HG03175 (cell line): ENCODE results near the gene PAQR6.

Experiments used
- ATAC-seq: cut with Tn5 transposase; IDR thresholded peaks from one replicate; pipeline ENCODE4 v1.9.1; 2021; ENCODE audit warnings: mild to moderate bottlenecking, moderate library complexity; ENCODE audit not compliant: unreplicated experiment

PAQR6 gene, protein sequence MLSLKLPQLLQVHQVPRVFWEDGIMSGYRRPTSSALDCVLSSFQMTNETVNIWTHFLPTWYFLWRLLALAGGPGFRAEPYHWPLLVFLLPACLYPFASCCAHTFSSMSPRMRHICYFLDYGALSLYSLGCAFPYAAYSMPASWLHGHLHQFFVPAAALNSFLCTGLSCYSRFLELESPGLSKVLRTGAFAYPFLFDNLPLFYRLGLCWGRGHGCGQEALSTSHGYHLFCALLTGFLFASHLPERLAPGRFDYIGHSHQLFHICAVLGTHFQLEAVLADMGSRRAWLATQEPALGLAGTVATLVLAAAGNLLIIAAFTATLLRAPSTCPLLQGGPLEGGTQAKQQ

DNA sequence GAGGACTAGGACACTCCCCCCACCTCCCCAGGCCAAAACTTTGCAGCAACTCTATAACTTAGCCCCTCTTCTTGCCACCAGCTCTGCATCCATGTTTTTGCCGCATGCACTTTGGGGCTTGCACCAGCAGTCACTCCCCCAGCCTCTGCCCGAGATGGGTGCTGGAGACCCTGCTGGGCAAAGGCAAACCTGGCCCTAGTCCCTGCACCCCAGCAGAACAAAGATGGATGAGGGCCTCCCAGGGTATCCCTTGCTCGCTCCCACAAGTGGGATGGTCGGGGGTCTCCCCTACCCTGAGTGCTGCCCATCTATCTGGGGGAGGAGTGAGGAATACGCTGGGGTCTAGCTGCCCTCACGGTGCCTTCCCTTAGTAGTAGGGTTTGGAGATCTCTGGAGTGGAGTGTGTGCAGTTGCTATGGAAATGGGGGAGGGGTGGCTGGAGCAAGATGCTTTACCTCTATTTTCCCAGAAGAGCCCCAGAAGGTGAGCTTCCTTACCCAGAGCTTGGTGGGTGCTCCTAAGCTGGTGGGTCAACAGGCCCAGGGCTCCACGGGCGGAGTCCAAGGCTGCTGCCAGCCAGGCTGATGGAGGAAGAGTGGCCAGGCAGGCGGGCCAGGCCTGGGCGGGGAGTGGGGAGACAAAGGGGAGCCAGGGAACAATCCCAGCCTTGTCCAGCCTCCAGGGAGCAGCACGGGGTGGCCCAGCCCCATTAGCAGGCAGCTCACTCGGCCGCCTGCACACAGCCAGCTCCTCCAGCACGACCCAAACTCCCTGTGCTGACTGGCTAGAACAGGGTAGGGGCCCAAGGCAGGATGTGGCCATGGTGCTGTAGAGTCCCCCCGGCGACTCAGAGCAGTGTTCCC, at the start of gene PAQR6:
Gene PAQR6, minus strand, starts transcription at position 597 of the 863 bp plus-strand sequence. CDS start 1,325 bp downstream, outside the sequence.
- no peak for ATAC-seq

DNA sequence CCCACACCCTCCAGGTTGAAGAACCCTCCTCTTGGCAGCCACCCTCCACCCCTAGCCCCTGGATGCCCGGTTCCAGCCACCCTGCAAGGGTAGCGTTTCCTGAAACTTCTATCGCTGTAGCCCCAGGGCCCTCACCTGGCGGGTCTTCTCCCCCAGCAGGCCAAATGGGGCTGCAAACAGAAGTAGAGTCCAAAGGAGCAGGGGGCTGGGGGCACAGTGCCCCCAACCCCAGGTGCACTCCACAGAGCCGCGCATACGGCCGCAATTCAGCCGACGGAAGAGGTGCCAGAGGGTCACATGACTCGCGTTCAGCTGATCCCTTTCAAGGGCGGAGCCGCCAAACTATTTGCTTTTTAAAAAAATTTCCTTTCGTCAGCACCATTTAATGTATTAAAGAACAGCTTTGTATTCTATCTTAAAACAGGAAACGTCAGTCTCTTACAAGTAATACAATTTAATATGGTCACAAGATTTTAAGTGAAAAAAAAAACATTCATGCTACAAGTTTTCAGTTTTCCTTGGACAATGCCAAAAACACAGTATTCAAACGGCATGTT, 47.6 kb upstream of the PAQR6 start, which contains the start of gene GLMP:
Gene GLMP, minus strand, starts transcription at position 289 of the 557 bp plus-strand sequence. Its CDS starts 34 bp downstream, at position 255.
- ATAC-seq, result no peak

DNA sequence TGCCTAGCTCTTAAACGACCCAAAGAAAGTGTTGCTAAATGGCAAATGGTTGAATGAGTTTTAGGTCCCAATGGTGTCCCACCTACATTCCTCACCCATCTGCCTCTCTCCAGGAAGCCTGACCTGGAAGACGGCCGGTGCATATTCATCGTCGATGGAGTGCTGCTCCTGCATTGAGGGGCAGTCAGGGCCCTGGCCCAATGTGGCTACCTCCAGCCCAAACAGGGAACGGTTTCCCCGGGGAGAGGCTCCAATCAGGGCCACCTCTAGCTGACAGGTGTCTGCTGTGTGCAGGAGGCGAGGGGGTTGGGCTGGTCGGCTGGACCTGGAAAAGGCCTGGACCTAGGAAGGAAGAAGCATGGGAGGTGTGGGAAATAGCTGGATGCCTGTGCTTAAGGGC, 46.0 kb upstream of the PAQR6 start:
- no peak for ATAC-seq

DNA sequence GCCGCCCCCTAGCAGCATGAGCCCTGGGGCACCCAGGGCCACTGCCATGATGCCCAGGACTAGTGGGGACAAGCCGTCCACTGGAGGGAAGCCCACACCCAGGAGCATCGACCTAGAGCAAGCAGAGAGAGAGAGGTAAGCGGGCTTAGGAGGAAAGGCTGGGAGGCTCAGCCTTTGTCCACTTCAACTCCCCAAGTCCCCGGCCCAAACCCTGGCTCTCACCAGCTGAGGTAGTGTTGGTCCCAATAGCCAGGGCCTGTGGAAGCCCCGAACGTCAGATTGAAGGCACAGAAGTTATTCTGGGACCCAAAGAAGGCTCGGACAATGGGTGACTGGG, 45.2 kb upstream of the PAQR6 start:
- ATAC-seq, result no peak

DNA sequence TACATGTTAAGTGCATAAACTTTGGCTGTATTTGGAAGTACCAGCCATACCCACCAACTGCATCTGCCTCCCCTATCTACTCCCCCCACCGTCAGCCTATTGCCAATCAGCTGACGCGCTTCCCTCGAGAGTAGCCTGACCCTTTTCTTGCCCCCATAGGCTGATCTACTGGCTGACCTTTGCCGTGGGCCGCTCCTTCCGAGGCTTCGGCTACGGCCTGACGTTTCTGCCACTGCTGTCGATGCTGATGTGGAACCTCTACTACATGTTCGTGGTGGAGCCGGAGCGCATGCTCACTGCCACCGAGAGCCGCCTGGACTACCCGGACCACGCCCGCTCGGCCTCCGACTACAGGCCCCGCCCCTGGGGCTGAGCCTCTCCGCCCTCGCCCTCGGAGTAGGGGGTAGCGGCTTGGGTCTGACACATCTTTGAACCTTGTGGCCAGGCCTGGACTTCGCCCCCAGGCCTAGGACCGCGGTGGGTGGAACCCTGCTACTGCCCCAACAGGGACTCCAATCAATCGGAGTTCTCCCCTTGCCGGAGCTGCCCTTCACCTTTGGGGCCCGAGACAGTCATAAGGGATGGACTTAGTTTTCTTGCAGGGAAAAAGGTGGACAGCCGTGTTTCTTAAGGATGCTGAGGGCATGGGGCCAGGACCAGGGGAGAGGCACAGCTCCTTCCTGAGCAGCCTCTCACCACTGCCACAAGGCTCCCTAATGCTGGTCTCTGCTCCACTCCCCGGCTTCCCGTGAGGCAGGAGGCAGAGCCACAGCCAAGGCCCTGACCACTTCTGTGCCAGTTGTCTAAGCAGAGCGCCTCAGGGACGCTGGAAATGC, 43.6 kb upstream of the PAQR6 start:
- peak; percentile 42 for ATAC-seq

DNA sequence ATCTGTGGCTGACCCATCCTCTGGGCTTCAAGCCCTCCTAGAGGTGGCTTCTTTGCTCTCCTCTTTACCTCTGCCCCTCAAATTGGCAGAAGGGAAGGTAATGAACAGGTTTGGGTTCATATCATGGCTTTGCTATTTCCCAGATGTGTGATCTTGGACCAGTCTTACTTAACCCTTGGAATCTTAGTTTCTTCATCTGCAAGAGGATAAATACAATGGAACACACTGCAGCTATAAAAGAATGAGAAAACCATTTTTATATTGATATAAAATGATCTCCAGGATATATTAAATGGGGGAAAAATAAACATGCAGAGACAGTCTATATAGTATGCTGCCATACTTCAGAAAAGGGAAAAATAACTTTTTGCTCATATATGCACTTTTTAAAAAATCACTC, 42.0 kb upstream of the PAQR6 start:
- ATAC-seq, result no peak

DNA sequence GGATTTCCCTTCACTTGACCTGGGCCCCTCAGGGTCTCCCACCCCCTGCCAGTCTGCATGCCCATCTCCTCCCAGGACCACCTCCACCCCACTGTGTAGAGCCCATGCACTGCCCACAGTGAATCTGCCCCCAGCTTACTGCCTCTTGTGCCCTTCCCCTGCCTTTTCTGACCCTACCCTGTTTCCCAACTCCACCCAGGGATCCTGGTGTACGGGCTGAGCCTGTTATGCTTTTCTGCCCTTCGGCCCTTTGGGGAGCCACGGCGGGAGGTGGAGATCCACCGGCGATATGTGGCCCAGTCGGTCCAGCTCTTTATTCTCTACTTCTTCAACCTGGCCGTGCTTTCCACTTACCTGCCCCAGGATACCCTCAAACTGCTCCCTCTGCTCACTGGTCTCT, 38.2 kb upstream of the PAQR6 start:
- no peak for ATAC-seq

DNA sequence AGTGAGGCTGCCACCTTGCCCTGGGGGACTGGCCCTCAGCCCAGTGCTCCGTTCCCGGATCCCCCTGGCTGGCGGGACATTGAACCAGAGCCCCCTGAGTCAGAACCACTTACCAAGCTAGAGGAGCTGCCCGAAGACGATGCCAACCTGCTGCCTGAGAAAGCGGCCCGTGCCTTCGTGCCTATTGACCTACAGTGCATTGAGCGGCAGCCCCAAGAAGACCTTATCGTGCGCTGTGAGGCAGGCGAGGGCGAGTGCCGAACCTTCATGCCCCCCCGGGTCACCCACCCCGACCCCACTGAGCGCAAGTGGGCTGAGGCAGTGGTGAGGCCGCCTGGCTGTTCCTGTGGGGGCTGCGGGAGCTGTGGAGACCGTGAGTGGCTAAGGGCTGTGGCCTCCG, 37.6 kb upstream of the PAQR6 start:
- no peak for ATAC-seq

DNA sequence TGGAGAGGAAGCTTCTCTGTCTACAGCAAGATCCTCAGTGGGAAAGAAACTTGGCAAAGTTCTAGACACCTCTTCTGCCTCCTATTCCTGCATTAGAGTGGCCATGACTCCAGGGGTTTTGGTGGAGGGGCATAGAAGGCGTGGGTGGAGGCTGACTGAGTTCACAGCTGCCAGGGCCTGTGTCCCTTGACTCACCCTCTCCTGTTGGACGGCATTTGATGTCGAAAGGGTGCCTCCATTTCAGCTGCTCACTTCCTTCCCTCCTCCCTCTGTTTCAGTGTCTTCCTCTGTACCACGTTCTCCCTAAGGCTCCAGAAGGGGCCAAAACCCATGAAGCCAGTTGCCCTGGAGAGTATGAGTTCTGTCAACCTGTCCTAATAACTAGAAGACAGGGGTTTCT, 36.9 kb upstream of the PAQR6 start:
- no peak for ATAC-seq

DNA sequence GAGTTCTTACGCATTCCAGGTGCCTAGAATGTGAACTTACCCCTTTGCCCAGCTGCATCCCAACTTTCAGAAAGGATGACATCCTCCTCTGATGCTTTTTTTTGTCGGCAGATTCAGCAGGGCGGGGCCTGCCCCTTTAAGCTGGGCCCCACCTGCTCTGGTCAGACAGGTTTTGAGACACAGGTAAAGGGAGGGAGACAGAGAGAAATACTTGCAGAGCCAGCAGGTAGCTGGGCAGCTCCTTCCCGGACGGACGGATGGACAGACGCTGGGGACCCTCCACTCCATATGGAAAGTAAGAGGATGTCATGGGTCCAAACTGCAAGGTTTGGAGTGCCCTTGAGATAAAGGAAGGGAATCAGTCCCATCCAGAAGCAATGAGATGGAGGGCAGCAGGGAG, 36.3 kb upstream of the PAQR6 start, which contains the start of gene TMEM79:
Gene TMEM79, plus strand, starts transcription at position 214 of the 400 bp plus-strand sequence. CDS start 902 bp downstream, outside the sequence.
- ATAC-seq, result no peak

DNA sequence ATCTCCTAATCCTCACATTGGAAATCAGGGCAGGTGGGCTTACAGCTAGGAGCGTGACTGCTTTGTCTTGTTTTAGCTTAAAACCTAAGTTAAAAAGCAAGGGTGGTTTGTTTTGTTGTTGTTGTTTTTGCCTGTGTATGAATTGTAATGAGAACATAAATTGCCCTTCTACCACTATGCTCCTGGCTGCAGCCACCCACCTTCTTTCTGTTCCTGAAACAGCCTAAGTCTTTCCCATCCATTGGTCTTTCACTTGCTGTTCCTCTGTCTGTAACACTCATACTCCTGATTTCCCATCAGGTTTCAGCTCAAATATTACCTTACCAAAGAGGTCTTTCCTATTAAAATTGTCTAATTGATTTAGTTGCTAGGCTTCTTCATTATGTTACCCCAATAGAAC, 35.7 kb upstream of the PAQR6 start:
- no peak for ATAC-seq

DNA sequence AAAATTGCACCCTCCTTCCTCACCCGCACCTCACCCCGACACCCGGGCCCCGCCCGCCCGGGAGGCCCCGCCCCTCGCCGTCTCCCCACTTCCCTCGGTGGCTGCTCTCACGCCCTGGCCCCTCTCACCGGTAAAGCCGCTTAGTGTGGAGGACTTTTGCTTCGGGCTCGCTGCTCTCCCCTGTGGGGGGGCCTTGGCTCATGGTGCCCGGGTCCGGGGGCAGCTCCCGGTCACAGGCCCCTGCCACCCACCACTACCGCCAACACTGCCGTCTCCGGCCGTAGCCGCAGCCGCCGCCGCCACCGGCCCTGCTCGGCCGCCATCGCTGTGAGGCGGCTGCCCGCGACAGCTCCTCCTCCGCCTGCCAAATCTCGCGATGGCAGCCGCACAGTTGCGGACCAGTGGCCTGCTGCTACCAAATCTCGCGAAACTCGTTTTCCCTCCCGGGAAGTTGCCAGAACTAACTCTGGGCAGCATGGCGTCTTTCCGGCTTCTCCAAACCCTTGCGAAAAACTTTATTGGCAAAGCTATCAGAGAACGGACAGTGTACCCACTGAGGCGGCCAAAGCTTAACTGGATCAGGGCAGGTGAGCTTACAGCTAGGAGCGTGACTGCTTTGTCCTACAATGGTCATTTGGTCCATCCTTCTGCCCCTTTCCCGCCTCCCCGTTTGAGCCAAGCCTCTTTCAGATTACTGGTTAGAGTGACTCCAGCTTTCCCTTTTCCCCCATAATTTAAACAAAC, 34.8 kb upstream of the PAQR6 start, which contains the start of gene SMG5:
Gene SMG5, minus strand, starts transcription at position 347 of the 744 bp plus-strand sequence. Its CDS starts 145 bp downstream, at position 202.
- peak; percentile 84 for ATAC-seq

DNA sequence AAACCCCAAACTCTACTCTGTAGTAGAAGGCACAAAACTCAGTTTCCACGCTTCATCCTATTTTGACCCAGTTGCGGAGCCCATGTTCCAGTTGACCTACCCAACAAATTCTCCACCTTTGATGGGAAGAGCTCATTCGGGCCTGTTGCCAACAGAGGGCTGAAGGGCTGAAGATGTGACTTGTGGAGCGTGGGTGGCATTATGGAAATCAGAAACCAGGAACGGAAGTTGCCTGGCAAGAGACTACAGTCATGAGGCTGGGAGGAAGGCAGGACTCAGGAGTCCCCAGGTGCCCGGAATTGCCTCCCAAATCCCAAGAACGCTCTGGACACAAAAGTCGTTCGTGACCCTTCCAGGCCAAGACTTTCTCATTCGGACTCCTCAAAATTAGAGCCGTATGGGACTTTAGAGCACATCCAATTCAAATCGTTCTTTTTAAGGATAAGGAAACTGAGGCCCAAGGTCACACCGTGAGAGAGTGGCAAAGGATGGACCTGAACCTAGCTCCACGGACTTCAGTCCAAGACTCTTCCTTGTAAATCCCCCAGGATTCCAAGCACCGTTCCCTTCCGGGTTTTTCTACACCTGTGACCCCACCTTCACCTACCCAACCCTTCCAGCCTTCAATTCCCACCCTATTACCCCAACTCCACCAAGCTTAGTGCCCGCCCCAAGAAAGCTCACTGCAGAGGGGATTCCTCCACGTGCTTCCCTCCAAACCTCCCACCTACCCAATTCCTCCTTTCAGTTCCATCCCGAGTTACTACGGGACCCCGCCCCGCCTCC, 34.0 kb upstream of the PAQR6 start:
- no peak for ATAC-seq

DNA sequence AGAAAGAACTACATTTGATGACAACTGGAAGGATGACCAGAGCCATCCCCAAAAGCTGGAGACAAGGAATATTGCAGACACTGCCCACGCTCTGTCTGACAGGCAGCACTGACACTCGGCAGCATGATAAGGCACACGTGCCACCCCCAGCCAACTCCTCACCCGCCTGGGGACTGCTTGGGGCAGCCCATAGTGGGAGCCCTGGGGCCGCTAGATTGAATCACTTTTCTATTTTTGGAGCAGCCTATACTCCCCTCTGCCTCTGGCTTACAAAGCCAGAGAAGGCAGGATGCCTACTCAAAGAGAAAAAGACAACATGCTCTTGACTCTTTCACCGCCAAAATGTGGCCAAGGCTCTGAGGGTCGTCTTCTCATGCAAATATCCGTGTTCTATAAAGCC, 33.4 kb upstream of the PAQR6 start:
- ATAC-seq, result peak; percentile 50

DNA sequence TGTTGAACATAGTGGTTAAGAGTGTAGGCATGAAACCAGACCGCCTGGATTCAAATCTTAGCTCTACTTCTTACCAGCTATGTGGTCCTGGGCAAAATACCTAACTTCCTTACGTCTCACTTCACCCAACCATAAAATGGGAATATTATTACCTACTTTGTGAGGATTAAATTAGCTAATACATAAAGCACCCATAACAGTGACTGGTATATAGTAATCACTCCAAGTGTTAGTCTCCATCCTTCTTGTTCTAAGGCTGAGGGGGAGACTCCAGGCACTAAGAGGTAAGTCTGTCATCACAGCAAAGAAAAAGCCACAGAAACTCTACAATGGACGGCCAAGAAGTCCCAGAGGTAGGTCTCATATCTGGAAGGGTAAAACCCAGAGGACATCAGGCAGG, 32.0 kb upstream of the PAQR6 start:
- ATAC-seq, result no peak

DNA sequence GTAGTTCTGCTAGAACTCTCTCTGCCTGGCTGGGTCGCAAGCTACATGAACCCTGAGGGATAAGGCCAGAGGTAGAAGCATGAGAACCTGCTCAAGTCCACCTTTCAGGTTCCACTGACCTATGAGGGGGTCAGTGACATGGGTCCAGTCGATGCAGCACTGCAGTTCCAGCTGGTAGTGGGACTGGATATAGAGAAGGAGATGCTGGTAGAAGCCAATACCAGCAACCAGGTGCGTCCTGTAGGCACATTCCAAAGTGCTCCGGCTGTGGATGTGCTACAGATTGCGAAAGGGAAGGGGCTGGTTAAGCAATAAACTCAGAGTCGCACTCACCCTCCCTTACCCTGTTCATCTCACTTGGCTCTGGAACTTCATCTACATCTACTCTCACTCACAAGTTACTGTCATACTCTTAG, 29.1 kb upstream of the PAQR6 start:
- no peak for ATAC-seq

DNA sequence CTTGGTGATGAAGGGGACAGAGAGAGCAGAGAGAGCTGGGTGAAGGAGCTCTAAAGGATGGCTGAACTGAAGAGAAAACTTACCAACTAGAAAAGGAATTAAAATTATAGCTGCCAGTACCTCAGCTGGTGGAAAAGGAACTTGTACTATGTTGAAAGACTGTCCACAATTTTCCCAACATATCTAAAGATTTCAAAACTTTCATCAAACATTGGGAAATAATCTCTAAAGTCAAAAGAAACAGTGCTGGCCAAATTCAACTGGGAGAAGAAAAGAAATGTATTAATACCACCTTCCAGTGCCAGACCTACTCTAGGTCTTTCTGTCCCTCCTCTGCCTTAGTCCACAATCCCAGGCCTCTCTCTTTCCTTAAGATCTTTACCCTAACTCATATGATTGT, 28.7 kb upstream of the PAQR6 start:
- ATAC-seq, result no peak

DNA sequence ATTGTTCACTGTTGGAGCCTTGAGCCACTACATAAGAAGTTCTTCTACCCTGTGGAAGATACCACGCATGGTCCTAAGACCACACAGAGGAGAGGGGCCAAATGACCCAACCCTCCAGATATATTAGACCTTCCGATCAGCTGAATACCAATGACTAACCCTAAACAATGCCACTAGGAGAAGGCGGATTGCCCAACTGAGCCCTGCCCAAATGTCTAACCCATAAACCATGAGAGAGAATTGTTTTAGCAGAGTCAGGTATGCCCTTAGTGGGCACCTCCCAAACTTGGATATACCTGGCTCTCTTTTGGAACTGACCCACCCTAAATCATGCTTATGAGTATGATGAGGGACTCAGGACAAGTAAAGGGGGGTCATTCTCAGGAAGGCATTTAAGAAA, 22.5 kb upstream of the PAQR6 start:
- ATAC-seq, result no peak

DNA sequence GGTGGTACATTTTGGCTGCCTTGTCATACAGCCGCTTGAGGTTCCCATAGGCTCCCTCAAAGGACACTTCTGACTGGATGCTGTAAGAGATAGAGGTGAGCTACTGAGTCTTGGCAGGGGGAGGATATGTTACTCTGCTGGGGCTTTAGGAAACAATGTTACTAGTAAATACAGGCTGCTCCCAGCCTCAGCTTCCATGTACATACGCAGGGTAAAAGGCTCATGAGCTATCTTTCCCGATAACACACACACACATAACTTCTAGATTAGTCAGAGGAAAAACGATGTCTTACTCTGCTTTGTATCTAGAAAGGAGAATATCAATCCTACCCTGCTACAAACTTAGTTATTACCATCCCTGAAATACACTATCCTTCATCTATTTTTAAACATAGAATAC, 20.5 kb upstream of the PAQR6 start:
- no peak for ATAC-seq
